ENCODE results near the gene MBP. TPM values are rescaled to one million over a fixed set of nuclear protein-coding genes. Genes with fewer than 3 reads are reported as not detected.

MBP gene
- total RNA-seq, 1 donor from 2014 or later: 9.7 TPM

DNA sequence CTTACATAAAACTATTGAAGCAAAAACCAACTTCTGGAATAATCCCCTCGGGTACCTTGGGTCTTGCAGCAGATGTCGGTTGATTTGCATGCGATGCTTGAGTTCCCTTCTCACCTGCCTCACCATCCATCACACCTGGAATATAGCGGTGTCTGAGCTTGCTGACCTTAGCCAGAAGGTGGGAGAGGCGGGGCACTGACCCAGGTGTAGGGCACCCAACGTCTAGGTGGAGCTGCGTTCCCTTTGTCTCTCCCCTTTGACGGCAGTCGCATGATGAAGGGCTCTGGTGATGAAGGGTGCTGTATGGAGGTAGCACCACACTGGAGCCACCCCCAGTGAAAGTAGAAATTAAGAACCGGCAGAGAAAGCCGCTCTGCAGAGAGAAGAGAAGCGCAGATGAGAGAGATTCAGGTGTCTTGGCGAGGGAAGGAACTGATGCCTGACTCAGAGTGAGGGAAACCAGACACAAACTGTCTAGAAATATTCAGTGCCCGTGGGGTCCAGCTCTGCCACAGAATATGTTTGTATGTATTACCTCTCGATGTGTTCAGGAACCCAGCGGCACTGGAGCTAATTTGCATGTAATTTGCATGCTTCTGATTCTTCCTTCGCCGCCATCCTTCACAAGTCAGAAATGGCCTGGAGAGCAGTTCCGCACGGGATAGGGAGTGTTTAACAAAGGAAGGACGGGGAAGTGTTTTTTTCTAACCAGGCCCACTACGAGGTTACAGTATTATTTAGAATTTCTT is 19.4 kb upstream of the MBP start:
- no peak overlapping the region for H3K4me3 Mint-ChIP-seq (ENCODE audit: unreplicated experiment)
- H3K4me1 Mint-ChIP-seq (ENCODE audit: unreplicated experiment): no peaks in the 10 kb centered on the region
- H3K27me3 Mint-ChIP-seq (ENCODE audit: unreplicated experiment): peaks cover 4% of the 10 kb centered on the region
- DNase-seq (ENCODE audit: low spot score): no peak
- H3K9me3 Mint-ChIP-seq (ENCODE audit: unreplicated experiment): no peaks in the 10 kb centered on the region
- no peak overlapping the region for H3K27ac Mint-ChIP-seq (ENCODE audit: unreplicated experiment)
- no peaks in the 10 kb centered on the region for H3K36me3 Mint-ChIP-seq (ENCODE audit: low read depth, unreplicated experiment)
- TF ChIP-seq, protein P1, sequence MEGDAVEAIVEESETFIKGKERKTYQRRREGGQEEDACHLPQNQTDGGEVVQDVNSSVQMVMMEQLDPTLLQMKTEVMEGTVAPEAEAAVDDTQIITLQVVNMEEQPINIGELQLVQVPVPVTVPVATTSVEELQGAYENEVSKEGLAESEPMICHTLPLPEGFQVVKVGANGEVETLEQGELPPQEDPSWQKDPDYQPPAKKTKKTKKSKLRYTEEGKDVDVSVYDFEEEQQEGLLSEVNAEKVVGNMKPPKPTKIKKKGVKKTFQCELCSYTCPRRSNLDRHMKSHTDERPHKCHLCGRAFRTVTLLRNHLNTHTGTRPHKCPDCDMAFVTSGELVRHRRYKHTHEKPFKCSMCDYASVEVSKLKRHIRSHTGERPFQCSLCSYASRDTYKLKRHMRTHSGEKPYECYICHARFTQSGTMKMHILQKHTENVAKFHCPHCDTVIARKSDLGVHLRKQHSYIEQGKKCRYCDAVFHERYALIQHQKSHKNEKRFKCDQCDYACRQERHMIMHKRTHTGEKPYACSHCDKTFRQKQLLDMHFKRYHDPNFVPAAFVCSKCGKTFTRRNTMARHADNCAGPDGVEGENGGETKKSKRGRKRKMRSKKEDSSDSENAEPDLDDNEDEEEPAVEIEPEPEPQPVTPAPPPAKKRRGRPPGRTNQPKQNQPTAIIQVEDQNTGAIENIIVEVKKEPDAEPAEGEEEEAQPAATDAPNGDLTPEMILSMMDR (IDR thresholded peaks at IDR 0.05; ENCODE audit: unreplicated experiment): no peak

DNA sequence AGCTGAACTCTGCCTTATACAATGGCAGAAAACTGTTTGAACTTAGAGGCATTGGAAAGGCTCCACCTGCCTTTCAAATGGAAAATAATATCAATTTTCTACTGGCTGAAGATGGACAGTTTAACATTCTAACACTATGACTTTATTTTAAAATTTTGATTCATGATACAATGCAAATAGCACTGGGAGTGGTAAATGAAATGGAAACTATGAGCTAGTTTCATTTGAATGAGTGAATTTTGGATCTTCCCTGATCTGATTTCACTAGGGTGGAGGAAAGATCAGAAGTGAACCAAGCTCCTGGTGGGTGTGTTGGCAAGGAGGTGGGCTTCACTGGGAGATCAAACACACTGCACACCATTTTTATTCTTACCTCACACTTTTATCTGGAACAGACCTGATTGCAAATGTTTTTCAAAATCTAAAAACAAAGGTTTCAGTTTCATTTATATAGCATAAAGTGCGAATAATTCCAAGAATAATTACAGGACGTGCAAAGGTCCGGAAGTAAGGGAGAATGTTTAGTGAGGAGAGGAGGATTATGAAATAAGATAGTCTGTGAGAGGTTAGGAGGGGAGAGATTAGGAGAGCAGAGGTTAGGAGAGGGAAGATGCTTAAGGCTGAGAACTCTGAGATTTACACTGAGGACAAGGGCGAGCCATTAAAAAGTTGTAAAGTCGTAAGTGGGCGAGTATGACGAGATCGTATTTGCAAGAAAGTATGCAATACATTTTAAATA is 18.6 kb upstream of the MBP start:
- TF ChIP-seq, protein P1 (IDR thresholded peaks at IDR 0.05; ENCODE audit: unreplicated experiment): no peak
- Mint-ChIP-seq H3K4me3 (ENCODE audit: unreplicated experiment) (no peak overlapping the region), H3K27ac (ENCODE audit: unreplicated experiment) (no peak overlapping the region), H3K36me3 (ENCODE audit: low read depth, unreplicated experiment) (no peaks in the 10 kb centered on the region), H3K4me1 (ENCODE audit: unreplicated experiment) (no peaks in the 10 kb centered on the region), H3K9me3 (ENCODE audit: unreplicated experiment) (no peaks in the 10 kb centered on the region), H3K27me3 (ENCODE audit: unreplicated experiment) (peaks cover 3% of the 10 kb centered on the region)
- no peak for DNase-seq (ENCODE audit: low spot score)

DNA sequence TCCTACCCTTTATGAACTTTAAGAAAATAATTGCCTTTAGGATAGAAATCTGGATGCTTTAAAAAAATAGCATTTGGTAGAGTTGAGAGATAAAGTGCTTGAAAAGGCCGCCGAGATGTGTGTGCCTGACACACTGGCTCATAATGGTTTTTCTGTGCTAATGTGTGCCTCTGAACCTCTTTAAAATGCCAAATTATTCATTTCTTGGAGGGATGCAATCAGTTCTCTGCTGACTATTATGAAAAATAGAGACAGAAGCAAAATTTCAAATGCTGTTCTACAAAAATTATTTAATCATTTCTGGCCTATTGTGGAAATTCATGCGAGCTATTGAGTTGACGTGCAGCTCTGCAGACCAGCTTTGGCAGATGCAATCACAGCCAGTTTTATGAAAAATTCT is 18.0 kb upstream of the MBP start:
- H3K27ac Mint-ChIP-seq (ENCODE audit: unreplicated experiment): no peak overlapping the region
- no peak for DNase-seq (ENCODE audit: low spot score)
- no peaks in the 10 kb centered on the region for H3K36me3 Mint-ChIP-seq (ENCODE audit: low read depth, unreplicated experiment)
- peaks cover 3% of the 10 kb centered on the region for H3K27me3 Mint-ChIP-seq (ENCODE audit: unreplicated experiment)
- H3K9me3 Mint-ChIP-seq (ENCODE audit: unreplicated experiment): no peaks in the 10 kb centered on the region
- TF ChIP-seq, protein P1 (IDR thresholded peaks at IDR 0.05; ENCODE audit: unreplicated experiment): no peak
- no peaks in the 10 kb centered on the region for H3K4me1 Mint-ChIP-seq (ENCODE audit: unreplicated experiment)
- H3K4me3 Mint-ChIP-seq (ENCODE audit: unreplicated experiment): no peak overlapping the region

DNA sequence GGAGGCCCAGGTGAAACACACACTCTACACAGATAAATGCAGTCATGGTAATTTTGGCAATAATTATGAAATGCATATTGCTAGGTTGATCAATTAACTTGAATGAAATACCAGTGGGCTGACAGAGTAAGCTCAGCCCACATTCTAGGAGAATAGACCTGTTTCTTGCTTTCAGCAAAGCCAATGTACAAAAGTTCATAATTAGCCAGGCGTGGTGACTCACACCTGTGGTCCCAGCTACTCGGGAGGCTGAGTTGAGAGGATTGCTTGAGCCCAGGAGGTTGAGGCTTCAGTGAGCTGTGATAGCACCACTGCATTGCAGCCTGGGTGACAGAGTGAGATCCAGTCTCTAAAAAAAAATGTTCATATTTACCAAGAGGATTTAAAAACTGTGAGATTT is 15.7 kb upstream of the MBP start:
- H3K4me3 Mint-ChIP-seq (ENCODE audit: unreplicated experiment): no peak overlapping the region
- H3K9me3 Mint-ChIP-seq (ENCODE audit: unreplicated experiment): peaks cover 8% of the 10 kb centered on the region
- H3K36me3 Mint-ChIP-seq (ENCODE audit: low read depth, unreplicated experiment): peaks cover 8% of the 10 kb centered on the region
- H3K27me3 Mint-ChIP-seq (ENCODE audit: unreplicated experiment): peaks cover 2% of the 10 kb centered on the region
- DNase-seq (ENCODE audit: low spot score): no peak
- no peak overlapping the region for H3K27ac Mint-ChIP-seq (ENCODE audit: unreplicated experiment)
- H3K4me1 Mint-ChIP-seq (ENCODE audit: unreplicated experiment): no peaks in the 10 kb centered on the region
- TF ChIP-seq, protein P1 (IDR thresholded peaks at IDR 0.05; ENCODE audit: unreplicated experiment): no peak

DNA sequence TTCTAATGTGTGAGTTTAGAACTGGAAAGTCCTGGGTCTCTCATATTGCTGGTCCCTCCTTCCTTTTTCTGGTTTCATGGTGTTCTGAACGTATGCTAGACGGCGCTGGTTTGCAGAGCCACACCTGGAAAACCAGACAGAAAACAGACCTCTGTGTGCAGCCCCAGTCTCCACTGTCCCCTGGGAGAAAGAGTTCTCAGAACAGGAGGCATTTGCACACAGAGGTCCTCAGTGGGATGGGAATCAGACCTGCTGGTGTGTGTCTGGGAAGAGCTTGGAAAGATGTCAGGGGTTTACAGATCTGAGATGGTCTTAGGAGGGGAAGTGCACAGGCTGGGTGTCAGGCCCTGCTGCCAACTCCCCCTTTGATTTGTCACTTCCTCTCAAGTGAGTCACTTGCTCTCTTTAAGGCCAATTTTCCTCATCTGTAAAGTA is 14.9 kb upstream of the MBP start:
- H3K27me3 Mint-ChIP-seq (ENCODE audit: unreplicated experiment): peaks cover 2% of the 10 kb centered on the region
- no peak for DNase-seq (ENCODE audit: low spot score)
- H3K27ac Mint-ChIP-seq (ENCODE audit: unreplicated experiment): no peak overlapping the region
- H3K36me3 Mint-ChIP-seq (ENCODE audit: low read depth, unreplicated experiment): peaks cover 12% of the 10 kb centered on the region
- TF ChIP-seq, protein P1 (IDR thresholded peaks at IDR 0.05; ENCODE audit: unreplicated experiment): no peak
- H3K4me3 Mint-ChIP-seq (ENCODE audit: unreplicated experiment): no peak overlapping the region
- H3K4me1 Mint-ChIP-seq (ENCODE audit: unreplicated experiment): no peaks in the 10 kb centered on the region
- H3K9me3 Mint-ChIP-seq (ENCODE audit: unreplicated experiment): peaks cover 14% of the 10 kb centered on the region
